Measurements from ENCODE around the gene HAVCR1.
"Not testable (repeated sequence)": the region's sequence is repeated elsewhere in the genome, so short reads cannot be mapped to it uniquely, and the experiment has no call there.

Gene HAVCR1

GRCh38 chr5:157051604-157052245, 7.2 kb downstream of the HAVCR1 start:
- in situ Hi-C loops (cut with MboI; ENCODE audit: low sequenced_read_pairs), result no loop called here

- in situ Hi-C loops (cut with MboI; ENCODE audit: low sequenced_read_pairs), result no loop called here
Observed at GRCh38 chr5:157050050-157050449, 8.9 kb downstream of the HAVCR1 start.

- in situ Hi-C loops (cut with MboI; ENCODE audit: low sequenced_read_pairs), result no loop called here
Observed at GRCh38 chr5:157049605-157050004, 9.3 kb downstream of the HAVCR1 start.

GRCh38 chr5:157047898-157048297, 11.0 kb downstream of the HAVCR1 start:
- in situ Hi-C loops (cut with MboI; ENCODE audit: low sequenced_read_pairs), result no loop called here

GRCh38 chr5:157047016-157047415, 11.9 kb downstream of the HAVCR1 start:
- in situ Hi-C loops (cut with MboI; ENCODE audit: low sequenced_read_pairs), result not testable (repeated sequence)

GRCh38 chr5:157046041-157046440, 12.9 kb downstream of the HAVCR1 start:
- in situ Hi-C loops (cut with MboI; ENCODE audit: low sequenced_read_pairs), result no loop called here

GRCh38 chr5:157045601-157046000, 13.3 kb downstream of the HAVCR1 start:
- in situ Hi-C loops (cut with MboI; ENCODE audit: low sequenced_read_pairs), result no loop called here

GRCh38 chr5:157038568-157039187, 20.2 kb downstream of the HAVCR1 start:
- in situ Hi-C loops (cut with MboI; ENCODE audit: low sequenced_read_pairs), result no loop called here

GRCh38 chr5:157034106-157035072, 24.5 kb downstream of the HAVCR1 start:
- in situ Hi-C loops (cut with MboI; ENCODE audit: low sequenced_read_pairs), result not testable (repeated sequence)

GRCh38 chr5:157033071-157033583, 25.8 kb downstream of the HAVCR1 start:
- in situ Hi-C loops (cut with MboI; ENCODE audit: low sequenced_read_pairs), result no loop called here

GRCh38 chr5:157030692-157031091, 28.2 kb downstream of the HAVCR1 start:
- in situ Hi-C loops (cut with MboI; ENCODE audit: low sequenced_read_pairs), result no loop called here

- in situ Hi-C loops (cut with MboI; ENCODE audit: low sequenced_read_pairs), result no loop called here
Observed at GRCh38 chr5:157029457-157029856, 29.5 kb downstream of the HAVCR1 start.

GRCh38 chr5:157027663-157028062, 31.3 kb downstream of the HAVCR1 start:
- in situ Hi-C loops (cut with MboI; ENCODE audit: low sequenced_read_pairs), result not testable (repeated sequence)

- in situ Hi-C loops (cut with MboI; ENCODE audit: low sequenced_read_pairs), result no loop called here
Observed at GRCh38 chr5:157026789-157027424, 32.0 kb downstream of the HAVCR1 start.

- in situ Hi-C loops (cut with MboI; ENCODE audit: low sequenced_read_pairs), result no loop called here
Observed at GRCh38 chr5:157025093-157025698, 33.7 kb downstream of the HAVCR1 start.

GRCh38 chr5:157024208-157024959, 34.5 kb downstream of the HAVCR1 start:
- in situ Hi-C loops (cut with MboI; ENCODE audit: low sequenced_read_pairs), result no loop called here

GRCh38 chr5:157022024-157022423, 36.9 kb downstream of the HAVCR1 start:
- in situ Hi-C loops (cut with MboI; ENCODE audit: low sequenced_read_pairs), result no loop called here

- in situ Hi-C loops (cut with MboI; ENCODE audit: low sequenced_read_pairs), result no loop called here
Observed at GRCh38 chr5:157020511-157021222, 38.2 kb downstream of the HAVCR1 start.

GRCh38 chr5:157020002-157020401, 38.9 kb downstream of the HAVCR1 start:
- in situ Hi-C loops (cut with MboI; ENCODE audit: low sequenced_read_pairs), result no loop called here
